HG02623 (cell line): ENCODE results near the gene C19orf25.

Experiments used
- ATAC-seq: cut with Tn5 transposase; IDR thresholded peaks from one replicate; pipeline ENCODE4 v1.9.1; 2021; ENCODE audit warnings: moderate library complexity; ENCODE audit not compliant: unreplicated experiment

C19orf25 gene

GRCh38 chr19:1433119-1434039 is 45.6 kb downstream of the C19orf25 start:
- ATAC-seq = no peak

DNA sequence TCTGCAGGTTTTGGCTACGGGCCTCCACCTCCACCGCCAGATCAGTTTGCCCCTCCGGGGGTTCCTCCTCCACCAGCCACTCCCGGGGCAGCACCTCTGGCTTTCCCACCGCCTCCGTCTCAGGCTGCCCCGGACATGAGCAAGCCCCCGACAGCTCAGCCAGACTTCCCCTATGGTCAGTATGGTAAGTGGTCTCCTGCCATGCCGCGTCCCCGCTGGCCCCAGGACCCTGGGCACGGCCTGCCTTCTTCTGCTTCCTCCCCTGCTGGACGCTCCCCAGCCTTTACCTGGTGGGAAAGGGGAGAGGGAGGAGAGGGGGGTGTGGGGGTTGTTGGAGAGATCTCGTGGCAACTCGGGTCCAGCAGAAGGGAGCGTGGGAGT is 46.5 kb downstream of the C19orf25 start:
- no peak for ATAC-seq

GRCh38 chr19:1431759-1432506 is 47.1 kb downstream of the C19orf25 start:
- ATAC-seq = no peak

DNA sequence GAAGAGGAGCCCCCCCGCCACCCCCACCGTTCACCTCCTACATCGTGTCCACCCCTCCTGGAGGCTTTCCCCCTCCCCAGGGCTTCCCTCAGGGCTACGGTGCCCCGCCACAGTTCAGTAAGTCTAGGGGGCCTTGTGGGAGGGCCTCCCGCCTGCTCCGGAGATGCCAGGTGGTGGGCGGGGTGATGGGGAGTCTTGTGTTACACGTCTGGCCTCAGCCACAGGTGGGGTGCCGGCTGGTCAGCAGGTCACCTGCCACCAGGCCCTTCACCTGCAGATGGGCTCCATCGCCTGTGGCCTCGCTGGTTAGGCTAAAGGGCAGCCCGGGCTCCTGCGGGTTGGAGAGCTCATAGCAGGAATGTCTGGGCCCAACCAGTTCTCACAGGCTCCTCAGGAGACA is 48.8 kb downstream of the C19orf25 start:
- ATAC-seq = no peak

GRCh38 chr19:1429750-1430149 is 49.3 kb downstream of the C19orf25 start:
- no peak for ATAC-seq

DNA sequence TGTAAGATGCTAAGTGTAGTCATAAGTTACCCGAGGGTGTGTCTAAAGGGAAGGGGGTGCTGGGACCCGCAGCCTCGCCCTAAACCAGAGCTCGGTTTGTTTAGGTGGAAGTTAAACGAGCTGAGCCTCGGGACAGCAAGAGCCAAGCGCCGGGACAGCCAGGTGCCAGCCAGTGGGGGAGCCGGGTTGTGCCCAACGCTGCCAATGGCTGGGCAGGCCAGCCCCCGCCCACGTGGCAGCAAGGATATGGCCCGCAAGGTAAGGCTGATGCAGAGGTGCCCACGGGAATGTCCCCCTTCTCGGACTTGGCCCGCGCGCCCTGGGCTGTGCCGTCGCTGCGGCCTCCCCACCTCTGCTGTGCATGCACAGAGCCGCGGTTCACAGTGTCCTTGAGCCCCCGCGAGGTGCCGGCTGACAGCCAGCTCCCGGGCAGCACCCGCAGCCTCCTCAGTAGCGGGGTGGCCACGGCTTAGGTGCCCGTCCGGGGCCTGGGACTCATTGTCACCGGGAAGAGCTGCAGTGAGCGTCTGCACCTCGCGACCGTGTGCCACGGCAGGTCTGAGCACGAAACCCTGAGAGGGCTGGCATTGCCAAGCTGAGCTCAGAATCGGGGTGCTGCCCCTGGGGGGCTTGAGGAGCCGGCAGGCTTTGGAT is 50.1 kb downstream of the C19orf25 start:
- ATAC-seq = no peak

DNA sequence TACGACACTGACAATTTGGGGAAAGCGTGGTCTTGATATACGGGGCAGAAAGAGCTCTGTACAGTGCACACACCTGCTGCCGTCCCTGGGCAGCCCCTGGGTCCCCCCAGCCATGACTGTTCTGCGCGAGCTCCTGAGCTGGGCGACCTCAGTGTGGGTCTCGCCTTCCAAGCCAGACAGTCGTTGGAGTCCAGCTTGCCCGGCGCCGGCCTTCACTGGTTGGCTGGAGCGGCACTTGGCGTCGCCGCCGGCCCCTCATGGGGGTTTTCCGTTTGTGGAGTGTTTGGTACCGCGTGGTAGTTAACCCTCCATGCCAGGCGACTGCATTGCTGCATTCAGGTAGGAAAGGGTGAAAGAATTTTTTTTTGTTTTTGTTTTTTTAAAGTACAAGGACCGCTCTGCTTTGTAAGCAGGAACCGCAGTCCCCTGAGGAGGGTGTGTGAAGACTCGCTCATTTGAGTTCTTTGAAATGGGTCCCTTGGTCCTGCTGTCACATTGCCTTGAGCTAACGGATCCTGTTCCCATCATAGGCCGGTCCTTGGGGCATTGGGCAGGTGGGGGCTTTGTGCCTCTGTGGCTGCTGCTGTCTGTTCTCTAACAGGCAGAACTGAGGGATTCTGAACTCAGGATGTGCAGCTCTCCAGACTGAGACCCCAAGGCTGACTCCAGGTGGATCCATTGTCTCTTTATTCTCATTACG is 51.6 kb downstream of the C19orf25 start:
- ATAC-seq = no peak

DNA sequence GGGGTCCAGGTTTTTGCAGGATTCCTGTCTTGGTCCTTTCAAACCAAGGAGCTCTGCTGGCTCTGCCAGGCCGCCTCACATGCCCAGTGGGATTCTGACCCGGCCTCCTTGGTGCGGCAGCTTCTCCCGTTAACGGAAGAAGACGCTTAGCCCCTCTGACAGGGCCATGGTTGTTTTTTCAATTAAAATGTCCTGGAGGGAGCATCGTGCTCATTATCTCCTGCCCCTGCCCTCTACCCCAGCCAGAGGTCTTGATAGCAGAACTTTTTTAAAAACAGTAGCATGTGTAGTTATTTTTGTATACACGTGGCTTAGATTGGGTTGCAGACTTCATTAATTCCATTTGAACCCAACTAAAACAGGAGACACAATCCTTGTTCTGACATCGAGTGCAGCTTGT is 52.3 kb downstream of the C19orf25 start:
- ATAC-seq = no peak

DNA sequence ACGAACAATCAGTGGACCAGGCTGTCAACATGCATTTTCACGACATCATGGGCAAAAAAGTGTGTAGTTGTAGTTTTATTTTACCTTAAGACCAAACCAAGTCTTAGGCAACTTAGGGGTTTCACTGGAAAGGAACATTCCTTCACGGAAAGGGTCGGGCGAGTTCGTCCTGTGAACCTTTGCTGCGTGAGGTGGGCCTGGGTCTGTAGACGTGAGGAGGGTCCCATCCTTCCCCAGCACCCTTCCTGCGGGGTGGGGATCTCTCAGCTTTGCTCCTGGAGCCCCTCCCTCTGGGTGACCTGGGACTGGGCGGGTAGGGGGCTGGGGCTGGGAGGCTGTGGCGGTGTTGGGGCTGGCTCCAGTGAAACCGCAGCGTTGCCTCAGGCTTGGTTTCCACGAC is 53.1 kb downstream of the C19orf25 start:
- ATAC-seq = no peak

DNA sequence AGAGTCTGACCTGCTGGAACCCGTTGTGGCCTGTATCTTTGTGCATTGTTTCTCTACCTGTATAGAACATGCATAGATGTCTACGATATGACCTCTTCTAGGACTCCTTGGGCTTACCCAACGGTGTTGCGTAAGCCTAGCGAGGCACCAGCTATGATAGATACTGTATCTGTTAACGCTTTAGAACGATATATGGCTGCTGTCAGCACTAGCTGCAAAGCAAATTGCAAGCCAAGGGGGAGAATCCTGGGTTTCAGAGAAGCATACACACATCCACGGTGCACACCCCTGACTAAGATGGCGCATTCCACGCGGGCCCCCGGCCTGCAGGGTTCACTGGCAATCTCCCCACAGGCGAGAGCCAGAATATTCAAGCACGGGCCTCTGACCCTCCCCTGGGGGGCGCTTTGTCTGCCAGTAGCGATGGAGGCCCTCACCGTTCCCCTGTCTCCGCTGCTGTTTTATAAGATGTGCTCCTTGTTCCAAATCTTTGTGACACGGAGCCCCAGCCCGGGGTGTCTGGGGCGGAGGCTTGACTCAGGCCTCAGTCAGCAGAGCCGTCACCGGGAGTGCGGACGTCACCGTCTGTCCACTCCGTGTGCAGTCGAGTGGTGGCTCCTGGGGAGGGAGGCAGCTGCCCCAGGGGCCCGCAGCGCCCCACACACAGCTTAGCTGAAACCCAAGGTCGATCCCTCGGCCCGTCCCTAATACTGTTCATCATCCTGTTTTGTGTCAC is 53.7 kb downstream of the C19orf25 start:
- no peak for ATAC-seq

DNA sequence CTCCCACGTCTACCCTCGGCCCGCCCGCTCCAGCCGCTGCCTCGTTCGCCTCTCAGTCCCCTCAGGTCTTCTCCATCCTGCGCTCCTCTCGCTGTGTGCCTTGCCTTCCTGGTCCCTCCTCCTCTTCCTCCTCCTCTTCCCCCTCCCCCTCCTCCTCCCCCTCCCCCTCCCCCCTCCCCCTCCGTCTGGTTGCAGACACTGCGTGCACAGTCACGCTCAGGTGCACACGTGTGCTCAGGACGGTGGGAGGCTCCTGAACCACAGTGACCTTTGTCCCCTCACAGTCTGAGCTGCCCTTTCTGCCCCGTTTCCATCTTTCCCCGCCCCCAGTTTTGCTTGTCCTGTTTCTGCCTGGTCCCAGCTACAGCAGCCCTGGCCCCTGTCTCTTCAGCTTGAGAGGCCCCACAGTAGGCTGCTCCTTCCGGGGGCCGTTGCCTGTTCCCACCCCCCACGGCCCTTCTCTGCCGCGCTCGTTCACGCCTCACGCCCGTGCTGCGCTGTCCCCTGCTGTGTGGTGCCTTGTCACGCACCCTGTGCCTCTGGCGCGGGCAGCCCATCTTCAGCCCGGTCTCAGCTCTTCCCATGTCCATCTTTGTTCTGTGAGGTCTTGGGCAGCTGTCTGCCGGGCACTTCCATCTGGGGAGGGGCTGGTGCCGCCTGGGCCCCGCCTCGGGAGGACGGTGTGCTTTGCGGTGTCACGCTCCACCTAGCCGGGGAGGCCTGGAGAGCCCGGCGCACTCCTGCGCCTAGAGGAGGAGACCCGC is 54.6 kb downstream of the C19orf25 start:
- ATAC-seq = no peak

- ATAC-seq = no peak
Observed at GRCh38 chr19:1423436-1424191, 55.4 kb downstream of the C19orf25 start.
